CD4-positive, alpha-beta T cell treated with Interleukin-15 for 1 hour (primary cell): ENCODE results near the gene NEURL1.

Source experiments
- DNase-seq: peaks from one replicate; pipeline ENCODE4 v3.0.0-alpha.2; 2020

NEURL1 gene

GRCh38 chr10:103548581-103549348 is 55.3 kb downstream of the NEURL1 start:
- no peak for DNase-seq

GRCh38 chr10:103549349-103549685 is 55.8 kb downstream of the NEURL1 start:
- no peak for DNase-seq

GRCh38 chr10:103550229-103550628 is 56.7 kb downstream of the NEURL1 start:
- no peak for DNase-seq

GRCh38 chr10:103551619-103552602 is 58.4 kb downstream of the NEURL1 start:
- peak; percentile 70 for DNase-seq

- no peak for DNase-seq
These were observed 59.6 kb downstream of the NEURL1 start for GRCh38 chr10:103552856-103553742.

- no peak for DNase-seq
These were observed 60.4 kb downstream of the NEURL1 start for GRCh38 chr10:103553743-103554487.

- DNase-seq, result peak; percentile 41
These were observed 61.2 kb downstream of the NEURL1 start for GRCh38 chr10:103554488-103555324.

DNA sequence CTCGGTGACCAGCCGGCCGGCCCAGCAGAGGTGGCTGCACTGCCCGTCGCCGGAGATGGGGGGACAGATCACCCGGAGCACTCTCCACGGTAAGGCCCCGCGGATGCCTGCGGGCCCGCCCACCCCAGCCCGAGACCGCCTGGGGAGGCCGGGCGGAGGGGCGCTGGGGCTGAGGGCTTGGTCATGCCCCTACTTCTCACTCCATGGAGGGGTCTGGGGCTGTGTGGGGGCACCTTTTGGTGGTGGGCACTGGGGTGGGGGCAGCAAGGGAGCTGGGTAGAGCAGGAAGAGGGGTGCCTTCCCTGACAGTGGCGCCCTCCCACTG is 61.8 kb downstream of the NEURL1 start:
- DNase-seq, result no peak

GRCh38 chr10:103555712-103556111 is 62.2 kb downstream of the NEURL1 start:
- no peak for DNase-seq

- no peak for DNase-seq
These were observed 63.0 kb downstream of the NEURL1 start for GRCh38 chr10:103556383-103557007.

- no peak for DNase-seq
These were observed 64.0 kb downstream of the NEURL1 start for GRCh38 chr10:103557455-103557854.

DNA sequence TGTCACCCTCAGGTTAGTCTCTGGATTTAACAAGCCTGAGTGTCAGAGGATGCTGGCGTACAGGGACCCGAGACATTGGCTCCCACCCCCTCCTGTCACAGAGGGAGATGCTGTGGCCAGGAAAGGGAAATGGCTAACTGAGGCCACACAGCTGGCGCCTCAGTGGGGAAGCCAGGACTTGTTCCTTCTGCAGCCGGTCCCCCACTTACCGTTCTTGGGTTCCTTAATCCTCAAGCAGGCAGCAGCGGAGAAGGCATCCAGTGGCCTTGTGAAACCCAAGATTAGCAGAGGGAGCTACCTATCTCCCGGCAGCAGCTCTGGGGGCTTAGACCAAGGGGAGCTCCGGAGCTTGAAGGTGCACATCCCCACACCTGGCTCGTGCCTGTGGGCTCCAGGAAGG is 65.4 kb downstream of the NEURL1 start:
- no peak for DNase-seq

- DNase-seq, result no peak
These were observed 66.3 kb downstream of the NEURL1 start for GRCh38 chr10:103559776-103560175.

- no peak for DNase-seq
These were observed 67.4 kb downstream of the NEURL1 start for GRCh38 chr10:103560886-103561285.

- no peak for DNase-seq
These were observed 68.9 kb downstream of the NEURL1 start for GRCh38 chr10:103562383-103562782.

- no peak for DNase-seq
These were observed 70.0 kb downstream of the NEURL1 start for GRCh38 chr10:103563231-103564115.

DNA sequence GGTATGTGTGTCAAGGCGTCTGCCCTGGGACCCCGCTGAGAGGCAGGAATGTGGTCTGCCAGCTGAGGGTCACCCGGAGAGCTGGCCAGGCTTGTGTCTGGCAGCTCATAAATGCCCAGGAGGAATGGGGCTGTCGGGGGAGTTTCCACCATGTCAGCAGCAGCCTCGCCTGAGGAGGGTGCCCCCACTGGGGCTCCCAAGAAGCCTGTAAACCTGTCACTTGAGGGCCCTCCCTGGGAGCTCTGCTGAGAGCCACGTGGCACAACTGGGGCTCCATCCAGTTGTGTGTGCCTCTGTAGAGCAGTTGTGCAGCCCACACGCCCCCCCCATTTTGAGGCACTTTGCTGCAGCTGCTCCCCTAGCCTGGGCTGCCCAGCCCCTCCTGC is 70.6 kb downstream of the NEURL1 start:
- DNase-seq, result no peak

GRCh38 chr10:103564776-103565520 is 71.4 kb downstream of the NEURL1 start:
- no peak for DNase-seq

- no peak for DNase-seq
These were observed 73.0 kb downstream of the NEURL1 start for GRCh38 chr10:103566536-103566935.
